Activated CD4-positive, alpha-beta T cell treated with anti-CD3 and anti-CD28 coated beads, Interleukin-2, amount 10 ng/mL, durations not matched to agents 24 days and 14 days (primary cell): ENCODE data around the gene CFAP100. TPM values are rescaled to one million over a fixed set of nuclear protein-coding genes. Genes with fewer than 3 reads are reported as not detected.

ENCODE experiments used
- DNase-seq: peaks from one replicate; pipeline ENCODE4 v3.0.0; 2022
- H3K27ac Mint-ChIP-seq: one replicate; pipeline ENCODE4 v1.8.0; 2022; ENCODE audit warnings: mild to moderate bottlenecking, mixed read lengths
- H3K27me3 Mint-ChIP-seq: one replicate; pipeline ENCODE4 v1.8.0; 2022; ENCODE audit warnings: mixed read lengths
- H3K36me3 Mint-ChIP-seq: one replicate; pipeline ENCODE4 v1.8.0; 2022; ENCODE audit warnings: low read depth, mild to moderate bottlenecking, mixed read lengths
- H3K4me1 Mint-ChIP-seq: one replicate; pipeline ENCODE4 v1.8.0; 2021; ENCODE audit warnings: mixed read lengths
- H3K4me3 Mint-ChIP-seq: one replicate; pipeline ENCODE4 v1.8.0; 2022; ENCODE audit warnings: mild to moderate bottlenecking, moderate library complexity, mixed read lengths
- H3K9me3 Mint-ChIP-seq: one replicate; pipeline ENCODE4 v1.8.0; 2021; ENCODE audit warnings: mixed read lengths
- intact Hi-C: fragments of 100-400 bp; cut with micrococcal nuclease; formaldehyde crosslinking; loops from one replicate; pipeline ENCODE4 v1.15.1; 2023
- total RNA-seq: library from RNA; stranded (reverse); gene quantifications from 2 replicates; pipeline ENCODE4 v1.2.3, GENCODE V29; 2022

CFAP100 gene
- total RNA-seq, 1 donor from 2014 or later, result not detected

DNA sequence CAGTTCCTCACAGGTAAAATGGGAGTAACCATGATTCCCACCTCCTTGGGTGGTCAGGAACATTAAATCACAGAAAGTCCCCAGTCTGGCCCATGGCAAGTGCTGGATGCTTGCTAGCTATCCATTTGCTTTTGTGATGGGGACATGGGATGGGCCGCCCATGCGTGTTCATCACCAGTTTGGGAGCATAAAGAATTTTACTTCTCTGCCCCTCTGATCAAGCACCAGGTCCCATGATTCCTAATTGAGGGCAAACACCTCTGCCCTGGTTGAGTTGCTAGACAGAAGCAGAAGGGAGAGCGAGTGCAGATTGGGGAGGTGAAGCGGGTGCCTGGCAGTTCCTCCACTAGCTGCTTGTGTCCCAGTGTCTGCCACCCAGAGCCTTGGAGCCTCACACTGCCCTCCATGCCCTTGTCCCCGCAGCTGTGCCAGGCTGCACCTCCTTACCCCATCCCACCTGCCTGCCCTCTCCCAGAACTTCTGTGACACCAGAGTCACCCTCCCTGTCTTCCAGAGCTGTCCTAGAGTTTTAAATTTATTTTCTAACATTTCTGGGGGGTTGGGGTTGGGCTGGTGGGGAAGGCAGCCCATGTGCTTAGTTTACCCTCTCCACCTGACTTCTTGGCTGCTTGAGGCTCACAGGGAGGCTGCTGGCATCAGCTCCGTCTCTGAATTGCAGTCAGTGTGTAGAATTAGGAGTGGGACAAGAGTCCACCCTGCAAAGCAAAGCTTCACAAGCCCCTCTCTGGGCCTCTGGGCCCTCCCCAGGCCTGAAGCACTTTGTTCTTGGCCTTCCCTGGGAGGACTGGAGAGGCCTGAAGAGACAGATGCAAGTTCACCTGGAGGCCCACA lies 18.4 kb downstream of the CFAP100 start:
- Mint-ChIP-seq H3K27ac (no peak overlapping the region), H3K4me3 (no peak overlapping the region), H3K27me3 (peaks cover 21% of the 10 kb centered on the region), H3K9me3 (no peaks in the 10 kb centered on the region), H3K36me3 (no peaks in the 10 kb centered on the region), H3K4me1 (no peaks in the 10 kb centered on the region)
- intact Hi-C loops, result no loop called here
- no peak for DNase-seq

DNA sequence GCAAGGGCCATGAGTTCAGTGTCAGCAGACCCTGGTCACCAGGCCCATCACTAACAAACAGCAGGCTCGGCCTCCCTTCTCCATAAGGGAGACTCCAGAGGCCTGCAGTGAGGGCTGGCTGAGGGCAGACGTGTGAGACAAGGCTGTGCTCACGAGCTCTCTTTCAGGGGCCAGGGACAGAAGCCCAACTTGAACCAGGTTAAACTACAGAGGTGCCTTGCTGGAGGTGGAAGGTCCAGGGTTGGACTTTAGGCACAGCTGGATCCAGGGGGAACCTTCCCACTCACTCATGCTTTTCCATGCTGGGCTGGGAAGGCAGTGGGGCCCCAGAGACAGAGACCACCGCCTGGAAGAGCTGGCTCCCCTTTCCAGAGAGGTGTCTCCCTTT lies 19.0 kb downstream of the CFAP100 start:
- intact Hi-C loops, result no loop called here
- H3K4me3 Mint-ChIP-seq, result no peak overlapping the region
- no peaks in the 10 kb centered on the region for H3K9me3 Mint-ChIP-seq
- no peaks in the 10 kb centered on the region for H3K36me3 Mint-ChIP-seq
- peaks cover 21% of the 10 kb centered on the region for H3K27me3 Mint-ChIP-seq
- no peak overlapping the region for H3K27ac Mint-ChIP-seq
- H3K4me1 Mint-ChIP-seq, result no peaks in the 10 kb centered on the region
- DNase-seq, result no peak

DNA sequence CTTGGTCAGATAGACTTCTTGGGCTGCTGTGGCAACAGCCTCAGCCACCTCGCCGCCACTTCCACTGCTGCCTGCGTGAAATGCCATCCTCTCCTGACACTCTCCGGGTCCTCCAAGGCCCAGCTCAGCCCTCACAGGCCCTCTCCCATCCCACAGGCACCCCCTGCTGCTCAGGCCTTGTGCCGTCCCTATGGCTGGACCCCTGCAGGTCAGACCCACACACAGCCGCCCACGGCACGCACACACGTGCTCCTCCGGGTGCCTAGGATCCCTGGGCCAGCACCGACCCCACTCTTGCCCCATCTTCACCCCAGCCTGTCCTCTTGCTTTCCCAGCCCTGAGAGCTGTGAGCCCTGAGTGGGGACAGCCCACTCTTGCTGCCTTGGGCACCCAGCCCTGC lies 19.7 kb downstream of the CFAP100 start:
- no peaks in the 10 kb centered on the region for H3K4me1 Mint-ChIP-seq
- H3K4me3 Mint-ChIP-seq, result no peak overlapping the region
- DNase-seq, result no peak
- no peaks in the 10 kb centered on the region for H3K36me3 Mint-ChIP-seq
- peaks cover 19% of the 10 kb centered on the region for H3K27me3 Mint-ChIP-seq
- no peaks in the 10 kb centered on the region for H3K9me3 Mint-ChIP-seq
- no peak overlapping the region for H3K27ac Mint-ChIP-seq
- intact Hi-C loops, result no loop called here

DNA sequence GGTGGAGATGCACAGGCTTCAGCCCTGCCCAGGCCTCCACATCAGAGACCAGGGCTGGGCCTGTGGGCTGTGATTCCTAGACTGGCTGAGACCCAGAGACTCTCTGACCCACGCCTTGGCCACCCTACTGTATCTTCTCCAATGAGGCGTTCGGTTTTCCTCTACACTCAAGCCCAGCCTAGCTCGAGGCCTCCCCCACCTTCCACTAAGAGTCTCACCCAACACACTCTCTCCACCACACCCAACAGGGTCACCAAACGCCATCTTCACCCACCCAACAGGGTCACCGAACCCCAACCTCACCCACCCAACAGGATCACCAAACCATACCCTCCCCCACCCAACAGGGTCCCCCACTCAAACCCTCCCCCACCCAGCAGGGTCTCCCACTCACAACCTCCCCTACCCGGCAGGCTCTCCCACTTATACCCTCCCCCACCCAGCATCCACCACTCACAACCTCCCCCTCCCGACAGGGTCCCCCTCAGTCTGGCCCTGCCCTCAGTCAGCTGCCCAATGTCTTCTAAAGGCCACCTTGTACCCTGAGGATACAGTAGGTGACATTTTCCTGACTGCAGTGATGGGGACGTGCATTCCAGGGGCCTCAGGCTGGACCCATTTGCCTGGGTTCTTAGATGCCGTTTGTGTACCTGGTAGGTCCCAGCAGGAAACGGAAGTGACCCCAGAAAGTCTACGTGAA lies 20.4 kb downstream of the CFAP100 start:
- Mint-ChIP-seq H3K27me3 (peaks cover 19% of the 10 kb centered on the region), H3K27ac (no peak overlapping the region), H3K4me3 (no peak overlapping the region), H3K4me1 (no peaks in the 10 kb centered on the region), H3K9me3 (no peaks in the 10 kb centered on the region), H3K36me3 (no peaks in the 10 kb centered on the region)
- intact Hi-C loops, result no loop called here
- DNase-seq, result no peak

DNA sequence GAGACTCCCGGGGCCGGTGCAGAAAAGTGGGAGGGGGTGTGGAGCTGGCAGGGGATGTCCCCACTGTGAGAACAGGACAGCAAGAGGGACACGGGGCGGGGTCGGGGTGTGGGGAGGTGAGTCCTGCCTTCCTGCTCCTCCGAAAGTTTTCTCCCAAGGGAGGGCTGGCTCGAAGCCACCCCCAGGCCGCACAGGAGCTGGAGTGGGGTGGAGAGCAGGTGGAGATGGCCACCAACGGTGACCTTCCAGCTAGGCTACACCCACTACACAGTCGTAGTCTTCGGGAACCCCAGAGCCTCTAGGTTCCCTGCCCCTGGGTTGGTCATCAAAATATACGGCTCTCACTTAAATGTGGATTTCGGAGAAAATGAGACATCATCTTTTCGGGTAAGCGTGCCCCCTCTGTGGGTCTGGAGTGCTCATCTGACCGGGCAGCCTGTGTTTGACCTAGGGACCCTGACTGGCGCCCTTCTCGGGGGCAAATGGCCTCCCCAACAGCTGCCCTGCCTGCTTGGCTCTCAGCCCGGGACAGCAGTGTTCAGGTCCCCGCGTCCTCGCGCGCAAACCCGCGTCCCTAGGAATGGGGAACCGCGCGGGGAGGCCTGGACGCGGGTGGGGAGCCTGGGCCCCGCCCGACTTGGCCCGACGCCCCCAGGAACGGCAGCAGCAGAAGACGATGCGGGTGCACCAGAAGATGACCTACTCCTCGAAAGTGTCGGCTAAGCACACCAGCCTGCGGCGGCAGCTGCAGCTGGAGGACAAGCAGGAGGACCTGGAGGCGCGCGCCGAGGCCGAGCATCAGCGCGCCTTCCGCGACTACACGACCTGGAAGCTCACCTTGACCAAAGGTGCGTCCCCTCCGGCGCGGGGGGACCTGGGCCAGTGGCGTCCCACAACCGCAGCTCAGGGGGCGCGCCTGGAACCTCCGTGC lies 21.2 kb downstream of the CFAP100 start:
- Mint-ChIP-seq H3K27ac (no peak overlapping the region), H3K9me3 (no peaks in the 10 kb centered on the region), H3K36me3 (no peaks in the 10 kb centered on the region), H3K4me3 (no peak overlapping the region), H3K27me3 (peaks cover 16% of the 10 kb centered on the region), H3K4me1 (no peaks in the 10 kb centered on the region)
- intact Hi-C loops, result no loop called here
- DNase-seq, result no peak

DNA sequence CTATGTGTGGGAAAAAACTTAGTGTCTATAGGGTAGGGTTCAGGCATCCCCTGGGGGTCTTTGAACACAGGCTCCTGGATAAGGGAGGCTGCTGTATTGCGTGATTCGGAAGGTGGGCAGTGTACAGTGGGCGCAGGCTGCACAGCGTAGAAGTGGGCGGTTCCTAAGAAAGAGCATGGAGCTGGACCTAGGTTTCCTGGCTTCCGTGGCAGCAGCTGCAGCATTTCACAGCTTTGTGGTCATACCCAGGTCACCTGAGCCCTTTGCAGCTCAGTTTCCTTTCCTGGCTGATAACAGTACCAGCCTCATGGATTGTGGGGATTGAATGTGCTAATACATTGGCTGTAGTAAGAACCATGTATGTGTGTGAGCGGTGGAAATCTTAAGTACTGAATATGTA lies 22.2 kb downstream of the CFAP100 start:
- no peaks in the 10 kb centered on the region for H3K4me1 Mint-ChIP-seq
- DNase-seq, result no peak
- H3K27ac Mint-ChIP-seq, result no peak overlapping the region
- intact Hi-C loops, result no loop called here
- H3K4me3 Mint-ChIP-seq, result no peak overlapping the region
- H3K36me3 Mint-ChIP-seq, result no peaks in the 10 kb centered on the region
- H3K9me3 Mint-ChIP-seq, result no peaks in the 10 kb centered on the region
- peaks cover 6% of the 10 kb centered on the region for H3K27me3 Mint-ChIP-seq

DNA sequence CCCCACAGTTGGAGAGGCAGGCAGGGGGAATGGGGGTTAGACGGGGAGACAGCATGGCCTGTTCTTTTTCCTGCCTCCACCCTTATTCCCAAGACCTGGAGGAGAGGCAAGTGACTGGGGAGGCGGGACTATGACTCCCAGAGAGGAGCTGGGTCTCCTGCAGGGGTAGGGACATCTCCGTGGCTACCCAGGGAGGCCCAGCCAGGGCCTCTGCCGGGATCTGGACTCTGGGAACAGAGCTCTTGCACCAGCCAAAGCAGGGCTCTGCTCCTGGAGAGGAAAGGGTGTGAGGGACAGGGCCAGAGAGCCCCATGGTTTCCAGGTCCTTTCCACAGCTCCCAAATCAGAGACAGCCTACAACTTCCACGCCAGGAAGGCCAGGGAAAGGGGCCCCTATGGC lies 22.8 kb downstream of the CFAP100 start:
- no peaks in the 10 kb centered on the region for H3K4me1 Mint-ChIP-seq
- no peak for DNase-seq
- intact Hi-C loops, result no loop called here
- H3K27ac Mint-ChIP-seq, result no peak overlapping the region
- H3K27me3 Mint-ChIP-seq, result peaks cover 3% of the 10 kb centered on the region
- H3K36me3 Mint-ChIP-seq, result no peaks in the 10 kb centered on the region
- no peaks in the 10 kb centered on the region for H3K9me3 Mint-ChIP-seq
- H3K4me3 Mint-ChIP-seq, result no peak overlapping the region

DNA sequence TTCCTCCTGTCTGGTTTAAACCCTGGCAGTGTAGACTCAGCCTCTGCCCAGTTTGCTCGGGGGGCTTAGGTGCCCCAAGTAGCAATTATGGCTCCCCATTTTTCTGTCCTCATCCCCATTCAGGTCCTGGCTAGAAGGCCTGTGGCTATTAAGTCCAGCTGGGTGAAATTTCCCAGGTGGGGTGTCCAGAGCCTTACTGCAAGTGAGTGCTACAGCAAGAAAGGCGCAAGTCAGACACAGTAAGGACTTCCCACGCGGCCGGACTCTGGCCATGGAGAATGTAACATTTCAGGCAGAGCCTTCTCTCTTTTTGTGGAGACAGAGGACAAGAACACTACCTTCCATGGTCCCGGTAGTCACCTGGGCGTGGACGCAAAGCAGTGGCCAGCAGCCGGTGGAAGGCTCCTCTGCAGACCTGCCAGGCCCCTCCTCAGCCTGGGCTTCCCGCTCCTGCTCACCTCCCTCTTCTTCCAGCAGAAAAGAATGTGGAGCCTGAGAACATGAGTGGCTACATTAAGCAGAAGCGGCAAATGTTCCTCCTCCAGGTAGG lies 23.3 kb downstream of the CFAP100 start:
- no peak for DNase-seq
- H3K4me3 Mint-ChIP-seq, result no peak overlapping the region
- H3K4me1 Mint-ChIP-seq, result no peaks in the 10 kb centered on the region
- H3K36me3 Mint-ChIP-seq, result no peaks in the 10 kb centered on the region
- no peaks in the 10 kb centered on the region for H3K9me3 Mint-ChIP-seq
- H3K27me3 Mint-ChIP-seq, result peaks cover 2% of the 10 kb centered on the region
- H3K27ac Mint-ChIP-seq, result no peak overlapping the region
- intact Hi-C loops, result no loop called here

DNA sequence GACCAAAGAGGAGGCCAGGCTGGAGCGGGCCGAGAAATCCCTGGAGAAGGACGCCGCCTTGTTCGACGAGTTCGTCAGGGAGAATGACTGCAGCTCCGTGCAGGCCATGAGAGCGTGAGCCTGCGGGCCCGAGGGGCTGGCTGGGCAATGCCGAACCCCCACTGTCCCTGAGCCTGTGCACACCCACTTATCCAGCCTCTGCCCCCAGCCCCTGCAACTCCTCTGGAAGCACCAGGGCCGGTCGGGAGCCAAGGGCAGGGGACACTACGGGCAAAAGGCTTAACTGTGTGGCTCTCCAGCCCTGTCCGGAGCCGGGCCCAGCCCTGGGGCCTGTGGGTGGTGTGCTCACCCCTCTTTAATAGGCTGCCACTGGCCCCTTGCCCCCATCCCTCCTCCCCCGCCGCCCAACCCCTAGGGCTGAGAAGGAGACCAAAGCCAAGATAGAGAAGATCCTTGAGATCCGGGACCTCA lies 24.0 kb downstream of the CFAP100 start:
- H3K4me3 Mint-ChIP-seq, result no peak overlapping the region
- DNase-seq, result no peak
- H3K27me3 Mint-ChIP-seq, result peaks cover 2% of the 10 kb centered on the region
- no peaks in the 10 kb centered on the region for H3K9me3 Mint-ChIP-seq
- H3K27ac Mint-ChIP-seq, result no peak overlapping the region
- no peaks in the 10 kb centered on the region for H3K36me3 Mint-ChIP-seq
- H3K4me1 Mint-ChIP-seq, result no peaks in the 10 kb centered on the region
- intact Hi-C loops, result no loop called here

DNA sequence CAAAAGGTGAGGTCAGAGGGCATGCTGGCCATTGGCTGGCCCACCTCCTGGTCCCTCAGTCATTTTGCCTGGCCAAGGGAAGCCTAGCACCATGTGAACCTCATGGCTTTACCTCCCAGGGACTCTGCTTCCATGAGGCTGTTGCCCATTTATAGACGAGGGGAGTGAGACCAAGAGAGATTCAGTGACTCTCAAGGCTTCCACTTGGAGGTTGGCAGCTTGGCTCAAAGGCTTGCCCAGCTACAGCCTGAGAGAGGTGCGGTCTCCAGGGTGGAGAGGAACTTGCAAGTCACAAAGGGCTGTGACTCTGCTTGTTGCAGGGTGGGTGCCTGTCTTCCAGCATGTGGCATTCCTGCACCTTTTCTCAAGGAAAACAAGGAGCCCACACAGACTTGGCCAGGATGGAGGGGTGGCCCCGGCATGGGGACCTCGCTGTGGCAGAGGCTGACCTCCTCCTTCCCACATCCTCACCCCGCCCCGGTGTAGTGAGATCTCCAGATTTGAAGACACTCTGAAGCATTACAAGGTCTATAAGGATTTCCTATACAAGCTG lies 24.5 kb downstream of the CFAP100 start:
- H3K4me1 Mint-ChIP-seq, result no peaks in the 10 kb centered on the region
- H3K27ac Mint-ChIP-seq, result no peak overlapping the region
- H3K36me3 Mint-ChIP-seq, result no peaks in the 10 kb centered on the region
- intact Hi-C loops, result no loop called here
- H3K27me3 Mint-ChIP-seq, result peaks cover 2% of the 10 kb centered on the region
- no peak for DNase-seq
- no peak overlapping the region for H3K4me3 Mint-ChIP-seq
- no peaks in the 10 kb centered on the region for H3K9me3 Mint-ChIP-seq

DNA sequence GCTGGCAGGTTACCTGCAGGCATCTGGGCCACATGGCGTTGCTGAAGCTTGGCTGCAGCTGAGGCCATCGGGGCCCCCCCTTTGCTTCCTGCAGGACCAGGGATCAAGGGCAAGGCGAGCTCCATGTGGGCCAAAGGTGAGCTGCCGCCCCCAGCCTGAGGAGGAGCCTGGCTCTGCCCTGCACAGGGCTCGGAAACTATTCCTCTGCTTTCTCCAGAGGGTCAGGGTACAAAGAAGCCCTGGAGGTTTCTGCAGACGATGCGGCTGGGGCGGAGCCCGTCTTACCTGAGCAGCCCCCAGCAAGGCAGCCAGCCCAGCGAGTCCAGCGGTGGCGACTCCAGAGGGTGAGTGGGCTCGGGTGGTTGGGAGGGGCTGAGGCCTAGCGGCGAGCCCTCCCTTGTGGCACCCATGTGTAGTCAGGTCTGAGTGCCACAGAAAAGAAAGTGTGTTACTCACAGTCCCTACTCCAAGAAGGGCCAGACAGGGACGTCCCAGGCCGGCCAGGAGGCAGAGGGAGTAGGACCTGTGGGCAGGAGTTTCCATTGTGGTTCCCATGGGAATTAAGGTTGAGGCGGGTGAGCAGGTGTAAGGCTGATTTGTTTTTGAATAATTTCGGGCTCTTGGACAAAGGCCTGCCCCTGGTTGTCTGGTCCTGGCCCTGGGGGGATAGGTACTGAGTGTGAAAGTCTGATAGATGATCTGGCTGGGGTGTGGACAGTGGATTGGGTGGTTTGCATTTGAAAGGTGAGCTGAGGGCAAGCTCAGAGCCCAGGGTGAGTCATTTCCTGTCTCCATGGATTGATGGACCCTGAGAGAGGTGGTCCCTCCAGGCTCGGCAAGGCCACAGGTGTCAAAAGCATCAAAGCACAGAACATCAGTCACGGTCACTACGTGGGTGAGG lies 25.4 kb downstream of the CFAP100 start:
- H3K9me3 Mint-ChIP-seq, result no peaks in the 10 kb centered on the region
- no peaks in the 10 kb centered on the region for H3K27me3 Mint-ChIP-seq
- no peaks in the 10 kb centered on the region for H3K4me1 Mint-ChIP-seq
- intact Hi-C loops, result no loop called here
- H3K27ac Mint-ChIP-seq, result no peak overlapping the region
- no peaks in the 10 kb centered on the region for H3K36me3 Mint-ChIP-seq
- H3K4me3 Mint-ChIP-seq, result no peak overlapping the region
- DNase-seq, result no peak

DNA sequence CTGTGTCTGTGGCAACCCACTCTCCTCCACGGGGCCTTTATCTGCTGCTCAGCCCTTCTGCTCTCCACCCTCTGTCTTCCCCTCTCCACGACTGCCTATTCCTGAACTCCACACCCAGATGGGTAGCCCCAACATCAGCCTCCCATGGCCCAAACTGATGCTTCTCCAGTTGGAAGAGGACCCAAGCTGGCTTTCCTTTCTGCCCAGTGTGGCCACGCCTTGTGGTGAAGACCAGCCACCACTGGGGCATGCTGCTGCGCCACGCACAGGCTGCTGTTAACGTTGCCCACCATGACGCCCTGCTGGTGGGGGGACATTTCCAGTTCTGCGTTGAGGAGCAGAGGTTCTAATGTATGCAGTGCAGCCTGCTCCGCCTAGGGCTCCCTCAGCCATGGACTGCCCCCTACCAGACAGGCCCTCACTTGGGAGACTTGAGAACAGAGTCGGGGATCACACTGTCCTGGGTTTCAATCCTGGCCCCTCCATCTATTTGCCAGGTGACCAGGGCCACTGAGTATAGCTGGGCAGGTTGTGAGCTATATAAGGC lies 26.9 kb downstream of the CFAP100 start:
- Mint-ChIP-seq H3K4me3 (no peak overlapping the region), H3K27ac (no peak overlapping the region), H3K9me3 (peaks cover 9% of the 10 kb centered on the region), H3K4me1 (no peaks in the 10 kb centered on the region), H3K36me3 (peaks cover under 1% of the 10 kb centered on the region), H3K27me3 (no peaks in the 10 kb centered on the region)
- DNase-seq, result no peak
- intact Hi-C loops, result no loop called here
